A673 (cell line): ENCODE results near the gene TPK1. TPM values are rescaled to one million over a fixed set of nuclear protein-coding genes. Genes with fewer than 3 reads are reported as not detected.

ENCODE experiments used
- BruUV-seq: library from RNA; stranded (reverse); fragments of 400-500 nt; replicated peaks from 2 replicates; lab custom pipeline; 2021; lab: Mats Ljungman, UMichigan
- CTCF ChIA-PET: fragments of 300-600 bp; sonication (Branson Sonifier 250); formaldehyde crosslinking; loops from one replicate; lab custom pipeline; 2022; ENCODE audit warnings: antibody characterized with exemption; lab: Charles Lee
- POLR2A ChIA-PET: fragments of 300-600 bp; sonication (Branson Sonifier 250); formaldehyde crosslinking; loops from one replicate; lab custom pipeline; 2022; ENCODE audit warnings: antibody characterized with exemption; ENCODE audit not compliant: low non-redundant PET; lab: Charles Lee
- DNase-seq: peaks from one replicate; pipeline ENCODE4 v3.0.0-alpha.2; 2015; ENCODE audit warnings: low spot score
- H3K27ac ChIP-seq: fragments of 200-600 bp; sonication (generic); 2 replicates; pipeline ENCODE4 v1.5.1; 2016; ENCODE audit warnings: mixed run types, low read depth, mild to moderate bottlenecking, mixed read lengths, antibody characterized with exemption, low read length; ENCODE audit not compliant: poor library complexity, severe bottlenecking
- H3K27me3 ChIP-seq: fragments of 200-600 bp; sonication (generic); replicated peaks from 2 replicates; pipeline ENCODE4 v1.6.1; 2017; ENCODE audit warnings: mixed run types, low read depth, mild to moderate bottlenecking, mixed read lengths, antibody characterized with exemption, low read length; ENCODE audit not compliant: insufficient read depth, poor library complexity
- H3K36me3 ChIP-seq: fragments of 200-600 bp; sonication (generic); 2 replicates; pipeline ENCODE4 v1.6.1; 2016; ENCODE audit warnings: mixed run types, mild to moderate bottlenecking, mixed read lengths, antibody characterized with exemption, low read length; ENCODE audit not compliant: insufficient read depth, poor library complexity, severe bottlenecking
- H3K4me1 ChIP-seq: fragments of 200-600 bp; sonication (generic); 2 replicates; pipeline ENCODE4 v1.6.1; 2017; ENCODE audit warnings: mixed run types, mild to moderate bottlenecking, mixed read lengths, antibody characterized with exemption, low read length; ENCODE audit not compliant: insufficient read depth, poor library complexity, severe bottlenecking
- H3K4me3 ChIP-seq: fragments of 200-600 bp; sonication (generic); 2 replicates; pipeline ENCODE4 v1.5.1; 2016; ENCODE audit warnings: low read depth, mixed run types, mild to moderate bottlenecking, mixed read lengths, low read length; ENCODE audit not compliant: poor library complexity, severe bottlenecking
- H3K9me3 ChIP-seq: fragments of 200-600 bp; sonication (generic); 2 replicates; pipeline ENCODE4 v1.6.1; 2016; ENCODE audit warnings: mixed run types, low read depth, mild to moderate bottlenecking, mixed read lengths, antibody characterized with exemption, low read length; ENCODE audit not compliant: poor library complexity, severe bottlenecking
- CTCF ChIP-seq: fragments of 300-800, 200-600 bp; sonication (generic); conservative IDR thresholded peaks from 2 replicates; pipeline ENCODE4 v1.5.1; 2017; ENCODE audit warnings: low read depth, mild to moderate bottlenecking, antibody characterized with exemption, low read length, moderate library complexity, mixed read lengths
- EZH2 ChIP-seq: fragments of 200-600 bp; sonication (generic); IDR thresholded peaks from 2 replicates; pipeline ENCODE4 v1.6.1; 2017; ENCODE audit warnings: borderline replicate concordance, low read depth, mild to moderate bottlenecking, mixed read lengths, antibody characterized with exemption, low read length; ENCODE audit not compliant: poor library complexity, severe bottlenecking
- intact Hi-C: fragments of 100-400 bp; cut with micrococcal nuclease; formaldehyde crosslinking; loops from one replicate; pipeline ENCODE4 v1.10.0; 2022; ENCODE audit not compliant: unreplicated experiment
- total RNA-seq: library from RNA; stranded (reverse); gene quantifications from 2 replicates; pipeline ENCODE4 v1.2.3, GENCODE V29; 2021

Gene TPK1
- total RNA-seq, 1 experiment from 2014 or later: 3.5 TPM

- BruUV-seq: TSS peak; percentile 76
- Histone ChIP-seq H3K27ac (peak overlapping the region; percentile 71), H3K36me3 (no peaks in the 10 kb centered on the region), H3K27me3 (no peaks in the 10 kb centered on the region), H3K4me3 (peak overlapping the region; percentile 73), H3K4me1 (peaks cover 4% of the 10 kb centered on the region), H3K9me3 (no peaks in the 10 kb centered on the region)
- intact Hi-C loops: no loop called here
- DNase-seq: peak; percentile 65
- TF ChIP-seq EZH2 (no peak), CTCF (no peak)
- ChIA-PET POLR2A (no interaction called here), CTCF (no interaction called here)
These were observed 670 bp downstream of the TPK1 start for GRCh38 chr7:144835155-144835611.

GRCh38 chr7:144834641-144835144 is 1.2 kb downstream of the TPK1 start:
- Histone ChIP-seq H3K4me1 (peaks cover 4% of the 10 kb centered on the region), H3K9me3 (no peaks in the 10 kb centered on the region), H3K36me3 (no peaks in the 10 kb centered on the region), H3K4me3 (peak overlapping the region; percentile 73), H3K27me3 (no peaks in the 10 kb centered on the region), H3K27ac (peak overlapping the region; percentile 71)
- CTCF ChIA-PET: no interaction called here
- DNase-seq: peak; percentile 24
- POLR2A ChIA-PET: no interaction called here
- no TSS peak for BruUV-seq
- TF ChIP-seq CTCF: no peak
- no peak for TF ChIP-seq EZH2
- intact Hi-C loops: no loop called here

GRCh38 chr7:144830811-144831210 is 5.0 kb downstream of the TPK1 start:
- Histone ChIP-seq H3K27ac (no peak overlapping the region), H3K4me3 (no peak overlapping the region), H3K4me1 (peaks cover 10% of the 10 kb centered on the region), H3K9me3 (no peaks in the 10 kb centered on the region), H3K36me3 (no peaks in the 10 kb centered on the region), H3K27me3 (no peaks in the 10 kb centered on the region)
- no TSS peak for BruUV-seq
- ChIA-PET CTCF (no interaction called here), POLR2A (no interaction called here)
- no peak for DNase-seq
- TF ChIP-seq CTCF: no peak
- TF ChIP-seq EZH2: no peak
- intact Hi-C loops: no loop called here
